ENCODE measurements around the gene MT4.

DNA sequence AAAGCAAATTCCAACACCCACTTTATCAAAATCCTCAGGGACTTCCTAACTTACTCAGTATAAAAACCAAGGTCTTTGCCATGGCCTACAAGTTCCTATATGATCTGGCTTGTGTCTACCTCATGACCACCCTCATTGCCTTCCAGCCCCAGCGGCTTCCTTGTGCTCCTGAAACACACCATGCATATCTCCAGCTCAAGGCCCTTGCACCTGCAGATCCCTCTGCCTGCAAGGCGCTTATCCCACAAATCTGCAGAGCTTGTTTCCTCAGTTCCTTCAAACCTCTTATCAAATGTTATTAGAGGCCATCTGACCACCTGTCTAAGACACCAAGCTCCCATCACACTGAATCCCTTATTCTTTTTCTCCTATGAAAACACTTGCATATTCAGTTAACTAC is 47.7 kb upstream of the MT4 start:
- TF ChIP-seq, protein P1, sequence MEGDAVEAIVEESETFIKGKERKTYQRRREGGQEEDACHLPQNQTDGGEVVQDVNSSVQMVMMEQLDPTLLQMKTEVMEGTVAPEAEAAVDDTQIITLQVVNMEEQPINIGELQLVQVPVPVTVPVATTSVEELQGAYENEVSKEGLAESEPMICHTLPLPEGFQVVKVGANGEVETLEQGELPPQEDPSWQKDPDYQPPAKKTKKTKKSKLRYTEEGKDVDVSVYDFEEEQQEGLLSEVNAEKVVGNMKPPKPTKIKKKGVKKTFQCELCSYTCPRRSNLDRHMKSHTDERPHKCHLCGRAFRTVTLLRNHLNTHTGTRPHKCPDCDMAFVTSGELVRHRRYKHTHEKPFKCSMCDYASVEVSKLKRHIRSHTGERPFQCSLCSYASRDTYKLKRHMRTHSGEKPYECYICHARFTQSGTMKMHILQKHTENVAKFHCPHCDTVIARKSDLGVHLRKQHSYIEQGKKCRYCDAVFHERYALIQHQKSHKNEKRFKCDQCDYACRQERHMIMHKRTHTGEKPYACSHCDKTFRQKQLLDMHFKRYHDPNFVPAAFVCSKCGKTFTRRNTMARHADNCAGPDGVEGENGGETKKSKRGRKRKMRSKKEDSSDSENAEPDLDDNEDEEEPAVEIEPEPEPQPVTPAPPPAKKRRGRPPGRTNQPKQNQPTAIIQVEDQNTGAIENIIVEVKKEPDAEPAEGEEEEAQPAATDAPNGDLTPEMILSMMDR (conservative IDR thresholded peaks at IDR 0.05; ENCODE audit: low read depth, low read length), result no peak
- TF ChIP-seq POLR2A (IDR thresholded peaks at IDR 0.05; ENCODE audit: low read depth, low read length) (no peak), RCOR1 (IDR thresholded peaks at IDR 0.05; ENCODE audit: insufficient replicate concordance, low read length) (no peak), RAD21 (IDR thresholded peaks at IDR 0.05; ENCODE audit: low read length) (no peak), MXI1 (IDR thresholded peaks at IDR 0.05; ENCODE audit: borderline replicate concordance, low read depth, low read length) (no peak), MAFK (IDR thresholded peaks at IDR 0.05; ENCODE audit: low read depth, low read length) (no peak), SMC3 (IDR thresholded peaks at IDR 0.05; ENCODE audit: low read depth, low read length) (no peak), BHLHE40 (IDR thresholded peaks at IDR 0.05; ENCODE audit: low read depth, low read length) (no peak), CEBPB (IDR thresholded peaks at IDR 0.05; ENCODE audit: low read depth, low read length) (no peak), RFX5 (IDR thresholded peaks at IDR 0.05; ENCODE audit: low read depth, low read length) (no peak), USF2 (IDR thresholded peaks at IDR 0.05; ENCODE audit: low read depth, low read length) (no peak), FOS (IDR thresholded peaks at IDR 0.05; ENCODE audit: low read depth, low read length) (no peak)
- TF ChIP-seq, protein P2, sequence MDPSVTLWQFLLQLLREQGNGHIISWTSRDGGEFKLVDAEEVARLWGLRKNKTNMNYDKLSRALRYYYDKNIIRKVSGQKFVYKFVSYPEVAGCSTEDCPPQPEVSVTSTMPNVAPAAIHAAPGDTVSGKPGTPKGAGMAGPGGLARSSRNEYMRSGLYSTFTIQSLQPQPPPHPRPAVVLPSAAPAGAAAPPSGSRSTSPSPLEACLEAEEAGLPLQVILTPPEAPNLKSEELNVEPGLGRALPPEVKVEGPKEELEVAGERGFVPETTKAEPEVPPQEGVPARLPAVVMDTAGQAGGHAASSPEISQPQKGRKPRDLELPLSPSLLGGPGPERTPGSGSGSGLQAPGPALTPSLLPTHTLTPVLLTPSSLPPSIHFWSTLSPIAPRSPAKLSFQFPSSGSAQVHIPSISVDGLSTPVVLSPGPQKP (IDR thresholded peaks at IDR 0.05; ENCODE audit: borderline replicate concordance, low read depth, low read length), result no peak

Data from IMR-90 (cell line).